SK-N-SH treated with all-trans-retinoic acid at 6 μM for 48 hours (cell line): ENCODE measurements around the gene NLRX1.

Experiments used
- ATAC-seq: fragments of 200-7000 bp; cut with Tn5 transposase; 3 replicates; pipeline ENCODE4 v1.9.1; 2020; ENCODE audit warnings: mild to moderate bottlenecking, moderate library complexity
- CREB5 ChIP-seq: fragments of 250-450 bp; sonication (Bioruptor Pico); IDR thresholded peaks from 2 replicates; pipeline ENCODE4 v1.5.1; 2020; ENCODE audit warnings: low read depth, mild to moderate bottlenecking, moderate library complexity
- CSRNP3 ChIP-seq: fragments of 250-450 bp; sonication (Bioruptor Pico); IDR thresholded peaks from 2 replicates; pipeline ENCODE4 v1.5.1; 2021; ENCODE audit warnings: mild to moderate bottlenecking, moderate library complexity
- ESRRG ChIP-seq: fragments of 250-450 bp; sonication (Bioruptor Pico); IDR thresholded peaks from 2 replicates; pipeline ENCODE4 v1.6.1; 2021; ENCODE audit warnings: mild to moderate bottlenecking
- GLIS3 ChIP-seq: fragments of 250-450 bp; sonication (Bioruptor Pico); IDR thresholded peaks from 2 replicates; pipeline ENCODE4 v1.5.0; 2020; ENCODE audit warnings: mild to moderate bottlenecking, moderate library complexity
- ISL1 ChIP-seq: fragments of 250-450 bp; sonication (Bioruptor Pico); IDR thresholded peaks from 2 replicates; pipeline ENCODE4 v2.1.2; 2022; ENCODE audit warnings: mild to moderate bottlenecking, moderate library complexity
- OSR1 ChIP-seq: fragments of 250-450 bp; sonication (Bioruptor Pico); IDR thresholded peaks from 2 replicates; pipeline ENCODE4 v1.8.0; 2022; ENCODE audit warnings: moderate library complexity, mild to moderate bottlenecking, inconsistent platforms
- PATZ1 ChIP-seq: fragments of 250-450 bp; sonication (Bioruptor Pico); IDR thresholded peaks from 2 replicates; pipeline ENCODE4 v1.8.0; 2020; ENCODE audit warnings: mild to moderate bottlenecking, moderate library complexity, borderline replicate concordance
- POU6F1 ChIP-seq: fragments of 250-450 bp; sonication (Bioruptor Pico); IDR thresholded peaks from 2 replicates; pipeline ENCODE4 v1.8.0; 2021; ENCODE audit warnings: low read depth, mild to moderate bottlenecking, moderate library complexity, borderline replicate concordance
- PPARA ChIP-seq: fragments of 250-450 bp; sonication (Bioruptor Pico); IDR thresholded peaks from 2 replicates; pipeline ENCODE4 v1.5.0; 2020; ENCODE audit warnings: mild to moderate bottlenecking, borderline replicate concordance
- RARB ChIP-seq: fragments of 250-450 bp; sonication (Bioruptor Pico); IDR thresholded peaks from 2 replicates; pipeline ENCODE4 v1.8.0; 2021; ENCODE audit warnings: mild to moderate bottlenecking, moderate library complexity
- SNAI2 ChIP-seq: fragments of 250-450 bp; sonication (Bioruptor Pico); IDR thresholded peaks from 2 replicates; pipeline ENCODE4 v1.5.0; 2020; ENCODE audit warnings: mild to moderate bottlenecking, moderate library complexity
- TCF4 ChIP-seq: fragments of 250-450 bp; sonication (Bioruptor Pico); IDR thresholded peaks from 2 replicates; pipeline ENCODE4 v1.8.0; 2021; ENCODE audit warnings: mild to moderate bottlenecking, moderate library complexity, borderline replicate concordance
- TOX ChIP-seq: fragments of 250-450 bp; sonication (Bioruptor Pico); IDR thresholded peaks from 2 replicates; pipeline ENCODE4 v1.8.0; 2021; ENCODE audit warnings: mild to moderate bottlenecking, moderate library complexity, borderline replicate concordance
- TSHZ2 ChIP-seq: fragments of 250-450 bp; sonication (Bioruptor Pico); IDR thresholded peaks from 2 replicates; pipeline ENCODE4 v1.5.0; 2020; ENCODE audit warnings: mild to moderate bottlenecking, moderate library complexity
- ZC3H10 ChIP-seq: fragments of 250-450 bp; sonication (Bioruptor Pico); IDR thresholded peaks from 2 replicates; pipeline ENCODE4 v1.5.1; 2021; ENCODE audit warnings: mild to moderate bottlenecking, moderate library complexity
- ZFP30 ChIP-seq: fragments of 450-650 bp; formaldehyde crosslinking; IDR thresholded peaks from 2 replicates; pipeline ENCODE4 v1.5.0; 2022; ENCODE audit warnings: mild to moderate bottlenecking, moderate library complexity
- ZNF565 ChIP-seq: fragments of 450-650 bp; formaldehyde crosslinking; conservative IDR thresholded peaks from 2 replicates; pipeline ENCODE4 v1.5.0; 2020; ENCODE audit warnings: low read depth, mild to moderate bottlenecking, moderate library complexity

The NLRX1 gene

GRCh38 chr11:119205574-119206510 is 37.3 kb downstream of the NLRX1 start, which contains the start of gene CBL (continued):
- TF ChIP-seq PATZ1 (CRISPR knock-in tag): no peak
- no peak for TF ChIP-seq TOX (CRISPR knock-in tag)
- no peak for TF ChIP-seq SNAI2

GRCh38 chr11:119206511-119207414 is 38.2 kb downstream of the NLRX1 start:
- TF ChIP-seq ZNF565 (CRISPR knock-in tag): no peak
- TF ChIP-seq, all 23 proteins: peak for 0
- peak; percentile 56 for ATAC-seq

- no peak for ATAC-seq
- no peak for TF ChIP-seq GLIS3 (CRISPR knock-in tag)
- no peak for TF ChIP-seq OSR1 (CRISPR knock-in tag)
- no peak for TF ChIP-seq ZC3H10
- TF ChIP-seq ZFP30 (CRISPR knock-in tag): no peak
- TF ChIP-seq CREB5: no peak
- TF ChIP-seq ISL1 (CRISPR knock-in tag): no peak
- TF ChIP-seq ESRRG: no peak
- no peak for TF ChIP-seq RARB (CRISPR knock-in tag)
- TF ChIP-seq SNAI2: no peak
- no peak for TF ChIP-seq PATZ1 (CRISPR knock-in tag)
- TF ChIP-seq PPARA (CRISPR knock-in tag): no peak
- TF ChIP-seq POU6F1 (CRISPR knock-in tag): no peak
- TF ChIP-seq ZNF565 (CRISPR knock-in tag): no peak
- no peak for TF ChIP-seq TSHZ2
- TF ChIP-seq CSRNP3 (CRISPR knock-in tag): no peak
- no peak for TF ChIP-seq TCF4 (CRISPR knock-in tag)
Measured at GRCh38 chr11:119207415-119207960, 39.0 kb downstream of the NLRX1 start.
